ENCODE data around the gene P2RX1.

DNA sequence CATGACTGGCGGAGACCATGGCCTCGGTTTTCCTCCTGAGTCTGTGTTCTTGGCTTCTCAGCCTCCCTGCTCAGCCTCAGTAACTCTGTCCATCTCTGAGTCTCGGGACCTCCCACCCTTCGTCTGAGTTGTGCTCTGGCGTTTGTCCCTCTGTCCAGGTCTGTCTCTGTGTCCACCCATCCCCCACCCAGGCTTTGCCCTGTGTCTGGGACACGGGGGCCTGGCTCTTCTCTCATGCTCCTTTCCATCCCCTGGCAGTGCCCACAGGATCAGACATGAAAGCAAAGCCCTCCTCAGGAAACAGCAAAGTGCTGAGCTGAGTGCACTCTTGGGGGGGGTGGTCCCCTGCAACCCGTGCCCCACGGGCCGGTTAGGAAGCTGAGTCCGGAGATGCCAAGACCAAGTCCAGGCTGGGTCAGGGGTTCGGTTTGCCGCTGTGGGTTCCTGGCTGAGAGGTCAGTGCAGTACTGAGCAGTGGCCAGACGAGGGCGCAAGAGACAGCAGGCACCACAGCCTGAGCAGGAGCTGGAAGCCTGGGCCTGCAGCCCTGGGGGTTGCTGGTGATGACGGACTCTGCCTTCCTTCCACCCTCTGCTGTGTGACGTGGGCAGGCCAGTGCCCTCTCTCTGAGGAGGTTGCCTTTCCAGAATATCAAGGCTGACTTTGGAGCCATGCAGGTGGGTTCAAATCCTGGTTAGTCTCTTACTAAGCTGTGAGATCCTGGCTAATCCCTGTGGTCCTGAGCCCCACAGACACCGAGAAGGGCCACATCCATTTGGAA, 2.5 kb downstream of the P2RX1 start:
- TF ChIP-seq CTCF (conservative IDR thresholded peaks at IDR 0.05) (peak; percentile 98), EZH2 (IDR thresholded peaks at IDR 0.05; ENCODE audit: low read depth) (no peak)

All from PC-9 (cell line).